Chondrocyte (in vitro differentiated cells): ENCODE measurements around the gene C21orf58. TPM values are rescaled to one million over a fixed set of nuclear protein-coding genes. Genes with fewer than 3 reads are reported as not detected.
"Not testable (repeated sequence)": the region's sequence is repeated elsewhere in the genome, so short reads cannot be mapped to it uniquely, and the experiment has no call there.

Experiments used
- DNase-seq: peaks from one replicate; pipeline ENCODE4 v3.0.0; 2021; ENCODE audit warnings: mixed read lengths, low spot score
- H3K27ac Mint-ChIP-seq: one replicate; pipeline ENCODE4 v1.8.0; 2021; ENCODE audit warnings: mild to moderate bottlenecking, moderate library complexity, mixed read lengths; ENCODE audit not compliant: unreplicated experiment
- H3K27me3 Mint-ChIP-seq: 2 replicates; pipeline ENCODE4 v1.8.0; 2021; ENCODE audit warnings: low read depth, mixed read lengths
- H3K36me3 Mint-ChIP-seq: 2 replicates; pipeline ENCODE4 v1.8.0; 2021; ENCODE audit warnings: low read depth, mixed read lengths
- H3K4me1 Mint-ChIP-seq: 2 replicates; pipeline ENCODE4 v1.8.0; 2021; ENCODE audit warnings: low read depth, mild to moderate bottlenecking, mixed read lengths
- H3K4me3 Mint-ChIP-seq: one replicate; pipeline ENCODE4 v1.8.0; 2021; ENCODE audit warnings: mild to moderate bottlenecking, moderate library complexity, mixed read lengths; ENCODE audit not compliant: unreplicated experiment
- H3K9me3 Mint-ChIP-seq: 2 replicates; pipeline ENCODE4 v1.8.0; 2021; ENCODE audit warnings: low read depth, mixed read lengths
- CTCF ChIP-seq: fragments of 200-600 bp; sonication (generic); IDR thresholded peaks from 2 replicates; pipeline ENCODE4 v1.5.0; 2021; ENCODE audit warnings: antibody characterized with exemption, mild to moderate bottlenecking, moderate library complexity
- total RNA-seq: library from RNA; stranded (reverse); gene quantifications from 3 replicates; pipeline ENCODE4 v1.2.1, GENCODE V29; 2021

C21orf58 gene
- total RNA-seq, 1 donor from 2014 or later: 5.6 TPM

GRCh38 chr21:46317710-46318463, 5.8 kb downstream of the C21orf58 start:
- no peak overlapping the region for H3K27ac Mint-ChIP-seq
- no peak for TF ChIP-seq CTCF
- no peaks in the 10 kb centered on the region for H3K27me3 Mint-ChIP-seq
- H3K9me3 Mint-ChIP-seq: no peaks in the 10 kb centered on the region
- DNase-seq: no peak
- H3K36me3 Mint-ChIP-seq: peaks cover 2% of the 10 kb centered on the region
- peaks cover 24% of the 10 kb centered on the region for H3K4me1 Mint-ChIP-seq
- no peak overlapping the region for H3K4me3 Mint-ChIP-seq

GRCh38 chr21:46316708-46317324, 6.9 kb downstream of the C21orf58 start:
- Mint-ChIP-seq H3K4me1 (peaks cover 14% of the 10 kb centered on the region), H3K4me3 (no peak overlapping the region), H3K27me3 (no peaks in the 10 kb centered on the region), H3K27ac (no peak overlapping the region), H3K9me3 (no peaks in the 10 kb centered on the region), H3K36me3 (peaks cover 2% of the 10 kb centered on the region)
- TF ChIP-seq CTCF: no peak
- DNase-seq: no peak

- Mint-ChIP-seq H3K27ac (no peak overlapping the region), H3K4me1 (no peaks in the 10 kb centered on the region), H3K9me3 (no peaks in the 10 kb centered on the region), H3K36me3 (peaks cover 3% of the 10 kb centered on the region), H3K4me3 (no peak overlapping the region), H3K27me3 (no peaks in the 10 kb centered on the region)
- DNase-seq: no peak
- TF ChIP-seq CTCF: no peak
Observed at GRCh38 chr21:46314441-46315020, 9.1 kb downstream of the C21orf58 start.

GRCh38 chr21:46312949-46313348, 10.7 kb downstream of the C21orf58 start:
- no peak for TF ChIP-seq CTCF
- no peak overlapping the region for H3K4me3 Mint-ChIP-seq
- no peaks in the 10 kb centered on the region for H3K9me3 Mint-ChIP-seq
- no peak for DNase-seq
- no peaks in the 10 kb centered on the region for H3K27me3 Mint-ChIP-seq
- H3K4me1 Mint-ChIP-seq: no peaks in the 10 kb centered on the region
- no peak overlapping the region for H3K27ac Mint-ChIP-seq
- H3K36me3 Mint-ChIP-seq: peaks cover 5% of the 10 kb centered on the region

- Mint-ChIP-seq H3K4me3 (no peak overlapping the region), H3K9me3 (no peaks in the 10 kb centered on the region), H3K4me1 (no peaks in the 10 kb centered on the region), H3K36me3 (peaks cover 6% of the 10 kb centered on the region), H3K27ac (no peak overlapping the region), H3K27me3 (no peaks in the 10 kb centered on the region)
- DNase-seq: no peak
- no peak for TF ChIP-seq CTCF
Observed at GRCh38 chr21:46311568-46311967, 12.1 kb downstream of the C21orf58 start.

- H3K4me1 Mint-ChIP-seq, H3K27ac Mint-ChIP-seq, H3K4me3 Mint-ChIP-seq, H3K27me3 Mint-ChIP-seq, H3K9me3 Mint-ChIP-seq, H3K36me3 Mint-ChIP-seq, DNase-seq: not testable (repeated sequence)
Observed at GRCh38 chr21:46310260-46310659, 13.4 kb downstream of the C21orf58 start.
